ENCODE results near the gene GPR183. TPM values are rescaled to one million over a fixed set of nuclear protein-coding genes. Genes with fewer than 3 reads are reported as not detected.

GPR183 gene
- total RNA-seq, 1 donor from 2014 or later: 0.40 TPM

DNA sequence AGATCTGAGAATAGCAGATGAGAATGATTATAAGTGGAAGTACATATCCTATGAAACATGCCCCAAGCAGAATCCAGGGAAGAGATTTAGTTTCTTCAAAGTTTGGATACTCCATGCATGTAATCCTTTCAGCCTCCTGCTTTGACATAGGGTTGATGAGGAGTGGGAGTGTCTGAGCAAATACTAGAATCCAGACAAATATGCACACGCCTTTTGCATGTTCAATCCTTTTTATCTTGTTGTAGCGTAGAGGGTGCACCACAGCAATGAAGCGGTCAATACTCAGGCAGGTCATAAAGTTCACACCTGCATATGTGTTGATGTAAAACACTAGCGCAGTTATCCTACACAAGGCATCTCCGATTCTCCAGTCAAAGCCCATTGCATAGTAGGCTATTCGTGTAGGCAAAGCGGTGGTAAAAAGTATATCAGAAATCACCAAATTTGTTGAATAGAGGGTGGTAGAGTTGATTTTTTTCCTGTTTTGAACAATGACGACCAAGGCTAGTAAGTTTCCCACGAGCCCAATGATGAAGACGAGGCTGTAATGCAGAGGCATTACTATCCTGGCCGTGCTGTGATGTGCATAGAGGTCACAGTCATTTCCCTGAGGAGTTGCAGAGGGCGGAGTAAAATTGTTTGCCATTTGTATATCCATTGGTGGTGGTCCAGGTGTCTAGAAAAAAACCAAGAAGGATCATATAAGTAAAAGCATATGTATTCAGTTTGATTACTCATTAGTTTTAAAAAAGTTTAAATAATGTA is 11.5 kb downstream of the GPR183 start:
- DNase-seq (ENCODE audit: low read depth in 2 of 2): no peak

DNA sequence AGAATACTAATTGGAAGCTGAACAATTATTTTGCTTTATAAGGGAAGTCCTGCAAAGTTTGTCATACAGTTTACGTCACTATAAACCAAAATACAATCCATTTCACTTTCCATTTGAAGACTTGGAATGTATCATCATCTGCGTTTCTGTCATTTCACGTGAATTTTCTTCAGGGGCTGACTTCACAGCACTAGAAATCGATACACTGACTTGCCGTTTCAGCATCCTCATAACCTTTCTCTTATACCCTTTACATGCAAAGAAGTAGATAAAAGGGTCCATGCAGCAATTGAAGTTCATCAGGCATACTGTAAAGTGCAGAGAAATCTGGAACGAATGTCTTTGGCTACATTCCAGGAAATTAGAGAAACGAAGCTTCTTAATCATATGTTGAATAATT is 12.2 kb downstream of the GPR183 start:
- DNase-seq (ENCODE audit: low read depth in 2 of 2): no peak

DNA sequence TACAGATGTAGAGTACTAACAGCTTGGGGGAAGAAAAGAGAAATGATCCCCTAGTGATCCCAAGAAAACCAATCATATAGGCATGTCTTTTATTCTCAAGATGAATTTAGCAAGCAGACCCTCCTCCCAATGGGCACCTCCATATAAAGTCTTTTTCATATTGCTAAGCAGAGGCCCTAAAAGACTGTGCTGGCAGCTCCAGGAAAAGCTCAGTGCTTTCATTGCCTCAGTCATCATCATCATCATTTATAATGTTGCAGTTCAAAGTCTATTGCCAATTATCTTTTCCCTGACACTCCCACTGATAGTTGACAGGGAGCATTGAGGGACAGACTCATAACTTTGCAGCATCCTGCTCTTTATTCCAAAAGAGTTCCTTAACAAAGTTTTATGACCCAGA is 13.0 kb downstream of the GPR183 start:
- no peak for DNase-seq (ENCODE audit: low read depth in 2 of 2)

DNA sequence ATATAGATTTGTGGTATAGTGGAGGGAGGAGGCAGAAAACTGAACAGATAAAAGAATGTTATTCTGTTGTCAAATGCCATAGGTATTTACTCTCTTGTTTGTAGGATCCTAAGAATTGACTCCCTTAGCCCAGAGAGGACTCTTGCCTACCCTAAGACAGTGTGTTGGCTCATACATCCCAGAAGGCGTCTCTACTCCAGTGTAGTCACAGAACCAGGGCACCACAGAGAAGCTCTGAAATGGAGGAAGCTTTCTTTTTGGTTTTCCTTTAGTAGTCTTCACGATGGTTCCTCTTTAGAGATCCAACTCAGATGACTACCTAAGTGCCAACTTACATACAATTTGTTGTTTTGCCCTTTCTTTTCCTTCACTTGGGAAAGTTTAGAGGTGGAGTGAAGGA is 14.0 kb downstream of the GPR183 start:
- DNase-seq (ENCODE audit: low read depth in 2 of 2): no peak

DNA sequence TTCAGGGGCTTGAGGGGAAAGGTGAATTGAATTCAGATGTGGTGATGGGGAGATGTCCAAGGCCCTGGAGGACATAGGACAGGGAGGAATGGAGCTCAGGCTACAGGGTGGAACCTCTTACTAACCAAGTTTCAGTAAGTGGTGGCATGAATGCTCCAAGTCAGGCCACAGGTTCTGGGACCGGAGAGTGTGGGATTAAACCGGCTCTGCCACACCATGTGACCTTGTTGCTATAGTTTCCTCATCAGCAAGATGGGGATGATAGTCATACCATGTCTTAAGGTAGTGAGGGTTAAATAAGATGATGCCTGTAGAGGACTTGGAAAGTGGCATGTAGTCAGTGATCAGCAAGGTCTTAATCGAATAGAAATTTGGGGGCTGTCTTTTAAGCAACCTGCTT is 16.3 kb downstream of the GPR183 start:
- DNase-seq (ENCODE audit: low read depth in 2 of 2): no peak

- no peak for DNase-seq (ENCODE audit: low read depth in 2 of 2)
These were observed 17.4 kb downstream of the GPR183 start for GRCh38 chr13:99289674-99290337.

DNA sequence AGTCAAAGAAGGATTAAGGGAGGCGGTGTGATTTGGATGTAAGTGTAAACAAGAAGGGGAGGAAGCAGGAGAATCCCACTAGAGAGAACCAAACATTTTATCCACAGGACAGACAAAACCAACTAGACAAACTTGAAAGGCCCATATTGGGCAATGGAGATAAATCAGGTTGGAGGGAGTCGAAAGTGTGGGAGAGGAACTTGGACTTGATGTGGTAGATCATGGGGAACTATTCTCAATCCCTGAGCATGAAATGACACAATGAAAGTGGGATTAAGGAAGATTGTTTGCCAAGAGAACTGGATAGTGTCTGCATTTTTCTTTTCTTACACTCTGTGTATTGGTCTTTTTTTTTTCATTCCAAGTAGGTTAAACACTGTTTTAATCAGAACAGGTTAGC is 17.9 kb downstream of the GPR183 start:
- no peak for DNase-seq (ENCODE audit: low read depth in 2 of 2)

GRCh38 chr13:99288089-99288488 is 19.1 kb downstream of the GPR183 start:
- no peak for DNase-seq (ENCODE audit: low read depth in 2 of 2)

- DNase-seq (ENCODE audit: low read depth in 2 of 2): no peak
These were observed 19.6 kb downstream of the GPR183 start for GRCh38 chr13:99287551-99287950.

DNA sequence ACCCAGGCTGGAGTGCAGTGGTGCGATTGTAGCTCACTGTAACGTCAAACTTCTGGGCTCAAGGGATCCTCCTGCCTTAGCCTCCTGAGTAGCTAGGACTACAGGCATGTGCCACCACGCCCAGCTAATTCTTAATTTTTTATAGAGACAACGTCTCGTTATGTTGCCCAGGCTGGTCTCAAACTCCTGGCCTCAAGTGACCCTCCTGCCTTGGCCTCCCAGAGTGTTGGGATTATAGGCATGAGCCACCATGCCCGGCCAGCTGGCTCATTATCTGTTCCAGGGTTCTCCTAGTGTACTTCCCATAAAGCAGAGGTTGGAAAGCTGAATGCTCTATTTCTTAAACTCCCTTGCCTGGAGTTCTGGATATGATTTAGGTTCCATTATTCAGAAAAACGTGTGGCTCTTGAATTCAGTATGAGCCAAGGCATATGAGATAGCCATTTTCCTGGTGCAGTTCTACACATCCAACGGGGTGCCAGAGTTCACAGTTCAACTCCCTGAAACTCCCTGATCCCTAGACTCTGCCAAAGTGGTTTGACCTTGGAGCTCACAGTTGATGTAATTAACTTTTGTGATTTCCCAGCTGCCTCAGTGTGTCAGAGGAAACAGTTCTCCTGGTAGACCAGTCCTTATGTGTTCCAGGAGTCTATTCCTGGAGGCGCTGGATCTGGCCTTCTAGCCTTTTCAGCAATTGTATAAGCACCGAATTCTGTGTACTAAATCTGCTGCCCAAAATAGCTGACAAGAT is 21.6 kb downstream of the GPR183 start:
- DNase-seq (ENCODE audit: low read depth in 2 of 2): no peak

- no peak for DNase-seq (ENCODE audit: low read depth in 2 of 2)
These were observed 24.7 kb downstream of the GPR183 start for GRCh38 chr13:99282264-99283231.

- DNase-seq (ENCODE audit: low read depth in 2 of 2): no peak
These were observed 25.4 kb downstream of the GPR183 start for GRCh38 chr13:99281811-99282263.

DNA sequence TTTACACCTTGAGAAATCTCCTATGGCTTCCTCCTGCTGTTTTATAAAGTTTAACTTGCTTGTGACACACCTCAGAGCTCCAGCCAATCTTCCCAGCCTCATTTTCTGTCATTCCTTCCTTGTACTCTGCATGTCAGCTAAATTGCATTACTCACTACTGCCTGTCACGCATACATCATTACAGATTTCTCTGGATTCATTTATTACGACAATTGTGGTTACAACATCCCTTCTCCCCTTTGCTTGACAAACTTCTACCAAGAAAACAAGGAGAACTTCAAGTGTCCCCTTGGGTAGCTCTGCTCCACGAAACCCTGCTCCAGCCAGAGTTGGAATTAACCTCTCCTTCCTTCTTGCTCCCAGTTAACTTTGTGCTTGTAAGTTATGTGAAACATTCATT is 27.0 kb downstream of the GPR183 start:
- peak in 1 of 2 donors; percentile 21 for DNase-seq (ENCODE audit: low read depth in 2 of 2)

- DNase-seq (ENCODE audit: low read depth in 2 of 2): no peak
These were observed 27.6 kb downstream of the GPR183 start for GRCh38 chr13:99279637-99280036.

- no peak for DNase-seq (ENCODE audit: low read depth in 2 of 2)
These were observed 28.4 kb downstream of the GPR183 start for GRCh38 chr13:99278843-99279242.

DNA sequence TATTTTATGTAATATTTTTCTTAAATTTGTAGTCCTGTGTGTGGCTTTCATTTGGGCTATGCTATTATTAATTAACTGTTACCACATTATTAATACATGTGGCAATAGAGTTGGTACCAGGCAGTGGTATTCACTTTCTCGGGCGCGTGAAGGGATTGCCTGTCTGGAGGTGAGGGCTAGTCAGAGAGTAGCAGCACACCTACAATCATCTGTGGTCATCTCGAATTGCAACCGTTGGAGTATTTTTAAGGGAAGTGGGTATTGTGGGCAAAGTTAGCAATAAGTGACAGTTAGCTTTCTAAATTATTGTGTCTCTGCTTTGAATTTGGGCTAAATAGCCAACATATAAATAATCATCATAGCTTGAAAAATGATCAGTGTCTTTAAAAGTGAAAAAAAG is 29.0 kb downstream of the GPR183 start:
- no peak for DNase-seq (ENCODE audit: low read depth in 2 of 2)

DNA sequence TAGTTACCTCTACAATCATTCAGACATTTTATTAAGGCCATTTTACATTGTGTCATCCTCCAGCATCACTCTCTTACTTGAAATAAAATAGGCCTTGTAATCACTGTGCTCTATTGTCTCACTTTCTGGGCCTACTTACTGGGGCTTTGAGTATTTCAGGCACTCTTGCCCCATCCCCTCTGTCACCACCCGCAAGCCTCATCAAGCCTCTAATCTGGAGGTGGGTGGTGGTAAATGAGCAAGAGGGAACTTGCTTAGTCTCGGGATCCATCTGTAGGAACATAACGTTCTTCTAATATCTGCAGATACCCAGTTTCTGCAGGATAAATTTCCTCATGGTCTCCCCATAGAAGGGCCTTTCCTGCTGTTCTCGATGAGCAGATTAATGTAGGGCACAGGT is 29.6 kb downstream of the GPR183 start:
- DNase-seq (ENCODE audit: low read depth in 2 of 2): no peak

DNA sequence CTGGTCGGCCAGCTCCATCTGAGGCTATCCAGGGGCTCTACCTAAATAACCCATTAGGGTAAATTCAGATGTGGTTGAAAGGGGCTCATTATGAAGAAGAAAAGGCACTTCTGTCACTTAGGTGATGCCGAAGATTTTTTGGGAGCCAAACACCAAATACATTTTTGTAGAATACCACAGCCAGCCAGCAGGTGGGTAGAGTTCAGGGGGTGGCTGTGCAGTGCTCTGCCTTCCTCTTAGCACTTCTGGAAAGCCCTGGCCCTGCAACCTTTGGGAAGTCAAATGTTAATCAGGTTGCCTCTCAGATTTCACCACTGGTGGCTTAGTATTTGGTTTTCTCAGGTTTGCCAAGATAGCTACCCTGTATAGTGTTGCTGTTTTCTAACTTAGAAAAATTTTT is 30.5 kb downstream of the GPR183 start:
- DNase-seq (ENCODE audit: low read depth in 2 of 2): no peak

DNA sequence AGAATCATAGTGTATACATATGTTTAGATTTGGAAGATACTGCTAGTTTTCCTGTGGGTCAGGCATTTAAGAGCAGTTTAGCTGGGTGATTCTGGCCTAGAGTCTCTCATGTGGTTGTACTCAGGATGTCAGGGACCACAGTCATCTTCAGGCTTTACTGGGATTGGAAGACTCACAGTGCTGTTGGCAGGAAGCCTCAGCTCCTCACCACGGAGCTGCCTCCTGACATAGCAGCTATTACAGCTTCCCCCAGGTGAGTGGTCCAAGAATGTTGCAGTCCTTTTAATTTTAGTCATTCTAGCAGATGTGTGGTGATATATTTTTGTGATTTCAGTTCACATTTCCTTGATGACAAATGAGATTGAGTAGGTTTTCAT is 32.1 kb downstream of the GPR183 start:
- DNase-seq (ENCODE audit: low read depth in 2 of 2): peak in 1 of 2 donors; percentile 60

- DNase-seq (ENCODE audit: low read depth in 2 of 2): no peak
These were observed 34.1 kb downstream of the GPR183 start for GRCh38 chr13:99273128-99273527.

DNA sequence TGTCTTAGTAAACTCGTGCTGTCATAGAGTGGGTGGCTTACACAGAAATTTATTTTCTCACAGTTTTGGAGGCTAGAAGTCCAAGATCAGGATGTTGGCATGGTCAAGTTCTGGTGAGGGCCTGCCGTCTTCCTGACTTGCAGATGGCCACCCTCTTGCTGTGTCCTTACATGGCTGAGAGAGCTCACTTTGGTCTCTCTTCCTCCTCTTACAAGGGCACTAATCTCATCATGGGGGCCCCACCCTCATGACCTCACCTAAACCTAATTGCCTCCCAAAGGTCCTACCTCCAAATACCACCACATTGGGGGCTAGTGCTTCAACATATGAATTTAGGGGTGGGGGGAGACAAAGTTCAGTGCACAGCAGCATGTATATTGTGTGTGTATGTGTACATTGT is 34.7 kb downstream of the GPR183 start:
- no peak for DNase-seq (ENCODE audit: low read depth in 2 of 2)

All from lung microvascular endothelial cell (primary cell).